SK-N-SH (cell line): Measurements from ENCODE around the gene BCAS3. TPM values are rescaled to one million over a fixed set of nuclear protein-coding genes. Genes with fewer than 3 reads are reported as not detected.

Experiments
- CTCF ChIA-PET: fragments of 300-600, 350-600 bp; formaldehyde crosslinking; extraction: SDS; loops from one replicate; lab custom pipeline; 2021; lab: Yijun Ruan, JAX
- POLR2A ChIA-PET: fragments of 350-600 bp; sonication (Branson Sonifier 250); formaldehyde crosslinking; extraction: SDS; loops from one replicate; lab custom pipeline; 2020; ENCODE audit warnings: antibody characterized with exemption, inconsistent platforms; lab: Yijun Ruan, JAX
- DNase-seq: peaks from one replicate; pipeline ENCODE4 v3.0.0; 2012
- H2AFZ ChIP-seq: fragments of 200-600 bp; sonication (generic); 2 replicates; pipeline ENCODE4 v1.8.1; 2016; ENCODE audit warnings: antibody characterized with exemption, mild to moderate bottlenecking, low read depth
- H3F3A ChIP-seq: fragments of 200-600 bp; sonication (generic); replicated peaks from 2 replicates; pipeline ENCODE3; 2016; ENCODE audit warnings: antibody characterized with exemption, mild to moderate bottlenecking; ENCODE audit not compliant: insufficient read depth
- H3K27ac ChIP-seq, 2 experiments: fragments of 200-500 bp in 1 of 2; fragments of 200-600 bp in 1 of 2; sonication (Bioruptor generic) in 1 of 2; sonication (generic), shearing (Covaris generic) in 1 of 2; 2 replicates each; pipeline versions ENCODE4 v1.5.1 to v1.6.1; 2014 to 2016; ENCODE audit warnings: low read depth in 2 of 2, inconsistent platforms in 1 of 2, low read length in 1 of 2, mild to moderate bottlenecking in 1 of 2, mixed read lengths in 1 of 2
- H3K27me3 ChIP-seq: fragments of 200-600 bp; sonication (generic), shearing (Covaris generic); 2 replicates; pipeline ENCODE4 v1.6.1; 2016; ENCODE audit warnings: mixed run types; ENCODE audit not compliant: insufficient read depth
- H3K36me3 ChIP-seq, 2 experiments: fragments of 200-500 bp in 1 of 2; fragments of 200-600 bp in 1 of 2; sonication (Bioruptor generic) in 1 of 2; sonication (generic) in 1 of 2; replicated peaks in 1 of 2; 2 replicates each; pipeline versions ENCODE3 to v1.5.1; 2014 to 2016; ENCODE audit warnings: low read length in 1 of 2, mild to moderate bottlenecking in 1 of 2; ENCODE audit not compliant: insufficient read depth in 2 of 2, control insufficient read depth in 1 of 2
- H3K4me1 ChIP-seq, 2 experiments: fragments of 200-500 bp in 1 of 2; fragments of 200-600 bp in 1 of 2; sonication (Bioruptor generic) in 1 of 2; sonication (generic), shearing (Covaris generic) in 1 of 2; 2 replicates each; pipeline versions ENCODE4 v1.5.1 to v1.6.1; 2014 to 2016; ENCODE audit warnings: low read depth in 1 of 2, low read length in 1 of 2, mixed run types in 1 of 2; ENCODE audit not compliant: insufficient read depth in 2 of 2, control insufficient read depth in 1 of 2
- H3K4me2 ChIP-seq: fragments of 200-600 bp; sonication (generic), shearing (Covaris generic); 2 replicates; pipeline ENCODE4 v1.6.1; 2017; ENCODE audit warnings: mixed run types
- H3K4me3 ChIP-seq, 2 experiments: fragments of 200-500 bp in 1 of 2; fragments of 200-600 bp in 1 of 2; sonication (Bioruptor generic) in 1 of 2; sonication (generic), shearing (Covaris generic) in 1 of 2; 2 replicates each; pipeline versions ENCODE4 v1.5.1 to v1.8.1; 2014 to 2016; ENCODE audit warnings: low read depth in 2 of 2, inconsistent platforms in 1 of 2, low read length in 1 of 2, mild to moderate bottlenecking in 1 of 2, mixed read lengths in 1 of 2, moderate library complexity in 1 of 2
- H3K79me2 ChIP-seq: fragments of 200-600 bp; sonication (generic); 2 replicates; pipeline ENCODE4 v1.8.1; 2017; ENCODE audit warnings: mild to moderate bottlenecking; ENCODE audit not compliant: insufficient read depth
- H3K9ac ChIP-seq: fragments of 200-600 bp; sonication (generic); 2 replicates; pipeline ENCODE4 v1.6.1; 2017; ENCODE audit warnings: mixed run types
- H3K9me2 ChIP-seq: fragments of 200-600 bp; sonication (generic); 2 replicates; pipeline ENCODE4 v1.6.1; 2017; ENCODE audit warnings: mixed run types
- H3K9me3 ChIP-seq: fragments of 200-600 bp; sonication (generic); 2 replicates; pipeline ENCODE4 v1.6.1; 2017; ENCODE audit warnings: mixed run types, mild to moderate bottlenecking, moderate library complexity
- H4K20me1 ChIP-seq: fragments of 200-600 bp; sonication (generic); 2 replicates; pipeline ENCODE4 v1.6.1; 2017; ENCODE audit warnings: mild to moderate bottlenecking, mixed run types; ENCODE audit not compliant: insufficient read depth
- CHD2 ChIP-seq: fragments of 150-350 bp; IDR thresholded peaks from 2 replicates; pipeline ENCODE4 v1.6.1; 2018; ENCODE audit warnings: low read length; ENCODE audit not compliant: partially characterized antibody
- EP300 ChIP-seq, 2 experiments: IDR thresholded peaks; 2 replicates each; pipeline versions ENCODE4 v1.4.0 to v1.6.1; 2012; ENCODE audit warnings: borderline replicate concordance in 1 of 2, low read depth in 1 of 2, low read length in 1 of 2
- EZH2phosphoT487 ChIP-seq: fragments of 200-600 bp; sonication (generic); IDR thresholded peaks from 2 replicates; pipeline ENCODE4 v1.6.1; 2017; ENCODE audit warnings: low read depth, mixed run types, mild to moderate bottlenecking, antibody characterized with exemption, moderate library complexity, borderline replicate concordance
- FOXJ3 ChIP-seq: sonication (generic); formaldehyde crosslinking; IDR thresholded peaks from 2 replicates; pipeline ENCODE4 v1.5.1; 2020; ENCODE audit warnings: mild to moderate bottlenecking, missing genetic modification reagents
- GABPA ChIP-seq: IDR thresholded peaks from 2 replicates; pipeline ENCODE4 v1.4.0; 2012; ENCODE audit warnings: low read depth, mild to moderate bottlenecking
- GATA2 ChIP-seq: sonication (generic); formaldehyde crosslinking; IDR thresholded peaks from 2 replicates; pipeline ENCODE4 v1.5.0; 2020; ENCODE audit warnings: mild to moderate bottlenecking, missing genetic modification reagents
- IRF3 ChIP-seq: fragments of 150-350 bp; IDR thresholded peaks from 2 replicates; pipeline ENCODE4 v1.6.1; 2016; ENCODE audit warnings: mild to moderate bottlenecking, low read depth, low read length
- MAX ChIP-seq: IDR thresholded peaks from 2 replicates; pipeline ENCODE4 v1.4.0; 2012; ENCODE audit warnings: low read depth
- NRF1 ChIP-seq: IDR thresholded peaks from 2 replicates; pipeline ENCODE4 v1.6.1; 2012; ENCODE audit warnings: low read depth, mild to moderate bottlenecking, low read length
- POLR2AphosphoS5 ChIP-seq: IDR thresholded peaks from 2 replicates; pipeline ENCODE4 v1.6.1; 2012; ENCODE audit warnings: low read depth, low read length
- RAD21 ChIP-seq: IDR thresholded peaks from 2 replicates; pipeline ENCODE4 v1.6.1; 2012; ENCODE audit warnings: mild to moderate bottlenecking, low read length
- RCOR1 ChIP-seq: fragments of 150-350 bp; IDR thresholded peaks from 2 replicates; pipeline ENCODE4 v1.6.1; 2017; ENCODE audit warnings: antibody characterized with exemption, low read length
- TAF1 ChIP-seq: IDR thresholded peaks from 2 replicates; pipeline ENCODE4 v1.6.1; 2012; ENCODE audit warnings: low read depth, mild to moderate bottlenecking, low read length, moderate library complexity, borderline replicate concordance
- TEAD4 ChIP-seq: IDR thresholded peaks from 2 replicates; pipeline ENCODE4 v1.4.0; 2012; ENCODE audit warnings: mild to moderate bottlenecking, borderline replicate concordance; ENCODE audit not compliant: insufficient read depth
- WGBS: methylation state at CpG from one replicate; pipeline ENCODE4 v1.1.6; 2017; ENCODE audit warnings: low lambda C conversion rate; 5-methylcytosine and 5-hydroxymethylcytosine counted together
- polyA plus RNA-seq, 3 experiments: library from polyadenylated mRNA; depleted of rRNA; stranded (reverse); fragments of >200 nt; gene quantifications; 2 replicates each; pipeline ENCODE4 v1.2.3, GENCODE V29; 2012
- TF ChIP-seq, protein P1 (sequence below): fragments of 200-600 bp; sonication (generic); IDR thresholded peaks from 2 replicates; pipeline ENCODE4 v1.6.1; 2017; ENCODE audit warnings: antibody characterized with exemption, mild to moderate bottlenecking, moderate library complexity
- TF ChIP-seq, protein P2 (sequence below): IDR thresholded peaks from 2 replicates; pipeline ENCODE4 v1.6.1; 2012; ENCODE audit warnings: mild to moderate bottlenecking, low read depth, low read length, moderate library complexity

BCAS3 gene
- polyA plus RNA-seq, 1 of the 3 experiments (the other 2 are of a cell fraction) = 5.9 TPM

DNA sequence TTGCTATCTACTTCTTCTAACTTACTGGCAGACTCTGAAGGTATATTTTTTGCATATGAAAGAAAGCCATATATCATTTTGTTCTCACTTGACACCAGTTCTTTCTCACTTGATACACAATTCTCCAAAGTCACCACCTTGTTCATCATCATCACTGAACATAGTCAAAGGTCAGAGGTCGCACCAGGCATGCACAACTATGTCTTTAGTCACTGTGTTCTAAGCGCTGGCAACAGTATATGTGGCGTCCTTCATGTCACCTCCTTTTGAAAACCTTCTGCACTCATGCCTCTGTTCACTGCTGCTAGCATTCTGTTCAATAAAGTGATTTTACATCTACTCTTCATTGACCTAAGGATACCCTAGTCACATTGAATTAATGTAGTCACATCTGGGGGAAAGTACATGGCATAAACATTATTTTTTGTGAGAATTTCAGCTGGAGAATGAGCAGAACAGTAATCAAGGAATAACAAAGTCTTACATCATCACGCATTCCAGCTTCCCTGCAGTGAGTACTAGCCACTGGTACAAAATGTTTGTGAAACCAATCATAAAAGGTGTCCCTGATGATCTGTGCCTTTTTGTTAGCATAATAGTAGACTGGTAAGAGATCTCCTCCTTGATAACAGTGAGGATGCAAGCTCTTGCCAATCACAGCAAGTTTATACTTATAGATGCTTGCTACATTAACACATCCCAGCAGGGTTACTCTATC lies 754.1 kb downstream of the BCAS3 start:
- Histone ChIP-seq H3K27me3 (no peaks in the 10 kb centered on the region), H3K36me3 (no peaks in the 10 kb centered on the region), H3K27ac (no peak overlapping the region), H2AFZ (no peak overlapping the region), H3K9me2 (no peaks in the 10 kb centered on the region), H3F3A (peaks cover 5% of the 10 kb centered on the region), H4K20me1 (no peaks in the 10 kb centered on the region), H3K9ac (no peak overlapping the region), H3K4me2 (no peak overlapping the region), H3K9me3 (peaks cover 12% of the 10 kb centered on the region; the same call in 1 of the 2 replicates), H3K79me2 (no peaks in the 10 kb centered on the region), H3K4me3 (no peak overlapping the region), H3K4me1 (no peaks in the 10 kb centered on the region)
- DNase-seq = no peak
- POLR2A ChIA-PET = no interaction called here
- TF ChIP-seq GATA2 (CRISPR knock-in tag) (no peak), RAD21 (no peak), EP300 (IDR thresholded peaks at IDR 0.05; ENCODE audit: borderline replicate concordance in 1 of 2, low read depth in 1 of 2, low read length in 1 of 2) (no peak), EZH2phosphoT487 (no peak), GABPA (no peak), POLR2AphosphoS5 (no peak), MAX (no peak), FOXJ3 (no peak), IRF3 (no peak), RCOR1 (no peak), TEAD4 (no peak), TAF1 (no peak), NRF1 (no peak), CHD2 (no peak)
- TF ChIP-seq, protein P1, sequence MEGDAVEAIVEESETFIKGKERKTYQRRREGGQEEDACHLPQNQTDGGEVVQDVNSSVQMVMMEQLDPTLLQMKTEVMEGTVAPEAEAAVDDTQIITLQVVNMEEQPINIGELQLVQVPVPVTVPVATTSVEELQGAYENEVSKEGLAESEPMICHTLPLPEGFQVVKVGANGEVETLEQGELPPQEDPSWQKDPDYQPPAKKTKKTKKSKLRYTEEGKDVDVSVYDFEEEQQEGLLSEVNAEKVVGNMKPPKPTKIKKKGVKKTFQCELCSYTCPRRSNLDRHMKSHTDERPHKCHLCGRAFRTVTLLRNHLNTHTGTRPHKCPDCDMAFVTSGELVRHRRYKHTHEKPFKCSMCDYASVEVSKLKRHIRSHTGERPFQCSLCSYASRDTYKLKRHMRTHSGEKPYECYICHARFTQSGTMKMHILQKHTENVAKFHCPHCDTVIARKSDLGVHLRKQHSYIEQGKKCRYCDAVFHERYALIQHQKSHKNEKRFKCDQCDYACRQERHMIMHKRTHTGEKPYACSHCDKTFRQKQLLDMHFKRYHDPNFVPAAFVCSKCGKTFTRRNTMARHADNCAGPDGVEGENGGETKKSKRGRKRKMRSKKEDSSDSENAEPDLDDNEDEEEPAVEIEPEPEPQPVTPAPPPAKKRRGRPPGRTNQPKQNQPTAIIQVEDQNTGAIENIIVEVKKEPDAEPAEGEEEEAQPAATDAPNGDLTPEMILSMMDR = no peak
- TF ChIP-seq, protein P2, sequence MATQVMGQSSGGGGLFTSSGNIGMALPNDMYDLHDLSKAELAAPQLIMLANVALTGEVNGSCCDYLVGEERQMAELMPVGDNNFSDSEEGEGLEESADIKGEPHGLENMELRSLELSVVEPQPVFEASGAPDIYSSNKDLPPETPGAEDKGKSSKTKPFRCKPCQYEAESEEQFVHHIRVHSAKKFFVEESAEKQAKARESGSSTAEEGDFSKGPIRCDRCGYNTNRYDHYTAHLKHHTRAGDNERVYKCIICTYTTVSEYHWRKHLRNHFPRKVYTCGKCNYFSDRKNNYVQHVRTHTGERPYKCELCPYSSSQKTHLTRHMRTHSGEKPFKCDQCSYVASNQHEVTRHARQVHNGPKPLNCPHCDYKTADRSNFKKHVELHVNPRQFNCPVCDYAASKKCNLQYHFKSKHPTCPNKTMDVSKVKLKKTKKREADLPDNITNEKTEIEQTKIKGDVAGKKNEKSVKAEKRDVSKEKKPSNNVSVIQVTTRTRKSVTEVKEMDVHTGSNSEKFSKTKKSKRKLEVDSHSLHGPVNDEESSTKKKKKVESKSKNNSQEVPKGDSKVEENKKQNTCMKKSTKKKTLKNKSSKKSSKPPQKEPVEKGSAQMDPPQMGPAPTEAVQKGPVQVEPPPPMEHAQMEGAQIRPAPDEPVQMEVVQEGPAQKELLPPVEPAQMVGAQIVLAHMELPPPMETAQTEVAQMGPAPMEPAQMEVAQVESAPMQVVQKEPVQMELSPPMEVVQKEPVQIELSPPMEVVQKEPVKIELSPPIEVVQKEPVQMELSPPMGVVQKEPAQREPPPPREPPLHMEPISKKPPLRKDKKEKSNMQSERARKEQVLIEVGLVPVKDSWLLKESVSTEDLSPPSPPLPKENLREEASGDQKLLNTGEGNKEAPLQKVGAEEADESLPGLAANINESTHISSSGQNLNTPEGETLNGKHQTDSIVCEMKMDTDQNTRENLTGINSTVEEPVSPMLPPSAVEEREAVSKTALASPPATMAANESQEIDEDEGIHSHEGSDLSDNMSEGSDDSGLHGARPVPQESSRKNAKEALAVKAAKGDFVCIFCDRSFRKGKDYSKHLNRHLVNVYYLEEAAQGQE = no peak
- WGBS = 67% methylated on average over 4 of the region's 4 CpGs
- CTCF ChIA-PET = interaction anchor here (1.0 kb wide), 1 partner anchor 14 kb away, joined by 3 read pairs; no protein-coding TSS in a partner anchor
